Uterus (tissue), 2 donors: ENCODE results near the gene TUSC1.
"Not testable (repeated sequence)": the region's sequence is repeated elsewhere in the genome, so short reads cannot be mapped to it uniquely, and the experiment has no call there.

Experiments used
- CTCF ChIP-seq, 4 experiments: fragments of 200-600 bp in 2 of 4; fragments of 450-650 bp in 2 of 4; sonication (generic) in 2 of 4; IDR thresholded peaks; one replicate each; pipeline ENCODE4 v1.5.1; 2016 to 2019; ENCODE audit warnings: antibody characterized with exemption in 4 of 4, mild to moderate bottlenecking in 2 of 4, moderate library complexity in 1 of 4
- POLR2A ChIP-seq, 2 donors: fragments of 450-650 bp; IDR thresholded peaks; one replicate each; pipeline ENCODE4 v1.6.1; 2016; ENCODE audit warnings: antibody characterized with exemption in 2 of 2, mild to moderate bottlenecking in 1 of 2, moderate library complexity in 1 of 2

GRCh38 chr9:25675858-25676257, 2.4 kb downstream of the TUSC1 start:
- not testable (repeated sequence) for TF ChIP-seq CTCF, POLR2A (IDR thresholded peaks at IDR 0.05)
